Measurements from ENCODE around the gene PAIP1.
"Not testable (repeated sequence)": the region's sequence is repeated elsewhere in the genome, so short reads cannot be mapped to it uniquely, and the experiment has no call there.

PAIP1 gene, protein sequence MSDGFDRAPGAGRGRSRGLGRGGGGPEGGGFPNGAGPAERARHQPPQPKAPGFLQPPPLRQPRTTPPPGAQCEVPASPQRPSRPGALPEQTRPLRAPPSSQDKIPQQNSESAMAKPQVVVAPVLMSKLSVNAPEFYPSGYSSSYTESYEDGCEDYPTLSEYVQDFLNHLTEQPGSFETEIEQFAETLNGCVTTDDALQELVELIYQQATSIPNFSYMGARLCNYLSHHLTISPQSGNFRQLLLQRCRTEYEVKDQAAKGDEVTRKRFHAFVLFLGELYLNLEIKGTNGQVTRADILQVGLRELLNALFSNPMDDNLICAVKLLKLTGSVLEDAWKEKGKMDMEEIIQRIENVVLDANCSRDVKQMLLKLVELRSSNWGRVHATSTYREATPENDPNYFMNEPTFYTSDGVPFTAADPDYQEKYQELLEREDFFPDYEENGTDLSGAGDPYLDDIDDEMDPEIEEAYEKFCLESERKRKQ

DNA sequence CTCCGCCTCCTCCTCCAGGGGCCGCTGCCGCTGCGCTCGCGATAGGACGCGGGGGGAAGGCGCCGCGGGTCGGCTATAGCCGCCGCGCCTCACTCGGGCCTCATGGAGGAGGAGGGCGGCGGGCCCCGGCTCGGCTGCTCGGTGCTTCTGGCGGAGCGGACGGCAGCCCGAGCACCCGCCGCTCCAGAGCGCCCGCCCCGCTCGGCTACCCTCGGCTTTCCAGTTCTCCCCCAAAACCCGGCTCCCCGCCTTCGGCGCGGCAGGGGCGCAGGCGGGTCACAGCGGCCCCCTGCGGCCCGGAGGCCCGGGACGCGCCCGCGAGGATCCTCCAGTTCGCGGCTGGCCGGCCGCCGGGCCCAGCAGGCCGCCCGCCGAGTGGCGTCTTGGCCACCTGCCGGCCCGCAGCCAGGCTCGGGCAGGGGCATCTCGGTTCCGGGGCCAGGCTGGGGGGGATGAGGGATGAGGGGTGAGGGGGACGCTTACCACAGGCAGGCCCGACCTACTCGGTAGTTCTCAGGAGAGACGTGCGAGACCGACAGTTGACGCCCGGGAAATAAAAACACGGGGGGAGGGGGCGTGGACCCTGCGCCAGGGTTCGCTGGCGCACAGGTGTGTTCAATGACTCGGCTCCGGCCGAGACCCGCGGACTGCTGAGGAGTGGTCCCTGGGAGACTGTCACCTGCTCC, at the start of gene PAIP1:
Gene PAIP1, minus strand, starts transcription at position 221 of the 686 bp plus-strand sequence. CDS start 231 bp downstream, outside the sequence.
- H3K4me1 ChIP-seq (ENCODE audit: control insufficient read depth, insufficient read depth, low read length), result peaks cover 27% of the 10 kb centered on the region
- peak within 1 kb of the TSS; percentile 98 for H3K9ac ChIP-seq (ENCODE audit: low read depth, low read length)
- peak within 1 kb of the TSS; percentile 97 for H3K27ac ChIP-seq (ENCODE audit: low read depth, low read length)
- no peaks in the 10 kb centered on the region for H3K27me3 ChIP-seq (ENCODE audit: control insufficient read depth, insufficient read depth, low read length)
- H3K4me3 ChIP-seq (ENCODE audit: low read depth, low read length), result peak within 1 kb of the TSS; percentile 99
- H3K9me3 ChIP-seq (ENCODE audit: control insufficient read depth, insufficient read depth, low read length), result no peaks in the 10 kb centered on the region
- H3K36me3 ChIP-seq (ENCODE audit: control insufficient read depth, insufficient read depth, low read length), result peaks cover 35% of the 10 kb centered on the region

DNA sequence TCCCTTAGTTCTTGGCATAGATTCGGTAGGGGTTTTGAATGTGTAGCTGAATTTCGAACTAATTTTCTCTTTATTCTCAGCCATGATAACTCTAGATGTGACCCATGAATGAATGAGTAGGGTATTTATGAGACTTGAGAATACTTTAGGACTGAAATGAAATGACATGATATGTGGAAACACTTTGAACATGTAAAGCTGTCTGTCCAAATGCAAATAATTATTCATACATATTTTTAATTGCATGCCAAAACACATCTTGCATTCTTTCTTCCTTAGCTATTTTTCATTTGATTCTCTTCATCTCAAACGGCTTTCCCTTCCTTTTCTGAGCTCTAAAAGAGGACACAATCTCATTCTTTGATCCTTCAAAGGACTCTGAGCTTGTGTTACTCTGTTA, 49.5 kb upstream of the PAIP1 start:
- Histone ChIP-seq H3K4me1 (ENCODE audit: control insufficient read depth, insufficient read depth, low read length) (peaks cover 16% of the 10 kb centered on the region), H3K36me3 (ENCODE audit: control insufficient read depth, insufficient read depth, low read length) (peaks cover 12% of the 10 kb centered on the region; the same call in 1 of the 2 replicates), H3K27ac (ENCODE audit: low read depth, low read length) (no peak overlapping the region), H3K9me3 (ENCODE audit: control insufficient read depth, insufficient read depth, low read length) (no peaks in the 10 kb centered on the region), H3K9ac (ENCODE audit: low read depth, low read length) (no peak overlapping the region), H3K27me3 (ENCODE audit: control insufficient read depth, insufficient read depth, low read length) (peaks cover 9% of the 10 kb centered on the region; the same call in 1 of the 2 replicates), H3K4me3 (ENCODE audit: low read depth, low read length) (no peak overlapping the region)

DNA sequence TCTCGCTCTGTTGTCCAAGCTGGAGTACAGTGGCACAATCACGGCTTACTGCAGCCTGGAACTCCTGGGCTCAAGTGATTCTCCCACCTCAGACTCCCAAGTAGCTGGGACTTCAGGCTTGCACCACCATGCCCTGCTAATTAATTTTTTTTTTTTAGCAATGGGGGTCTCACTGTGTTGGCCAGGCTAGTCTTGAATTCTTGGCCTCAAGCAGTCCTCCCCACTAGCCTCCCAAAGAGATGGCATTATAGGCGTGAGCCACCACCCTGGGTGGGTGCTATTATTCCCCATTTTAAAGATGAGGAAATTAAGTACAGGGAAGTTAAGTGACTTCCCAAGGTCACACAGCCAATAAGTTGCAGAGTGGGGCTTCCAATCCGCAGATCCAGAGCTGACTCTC, 47.8 kb upstream of the PAIP1 start:
- Histone ChIP-seq H3K9ac (ENCODE audit: low read depth, low read length) (no peak overlapping the region), H3K4me1 (ENCODE audit: control insufficient read depth, insufficient read depth, low read length) (peaks cover 24% of the 10 kb centered on the region), H3K9me3 (ENCODE audit: control insufficient read depth, insufficient read depth, low read length) (no peaks in the 10 kb centered on the region), H3K4me3 (ENCODE audit: low read depth, low read length) (no peak overlapping the region), H3K36me3 (ENCODE audit: control insufficient read depth, insufficient read depth, low read length) (0 out of 2 replicates have a peak, but pooled peaks cover 7% of the 10 kb centered on the region), H3K27me3 (ENCODE audit: control insufficient read depth, insufficient read depth, low read length) (peaks cover 9% of the 10 kb centered on the region; the same call in 1 of the 2 replicates), H3K27ac (ENCODE audit: low read depth, low read length) (no peak overlapping the region)

DNA sequence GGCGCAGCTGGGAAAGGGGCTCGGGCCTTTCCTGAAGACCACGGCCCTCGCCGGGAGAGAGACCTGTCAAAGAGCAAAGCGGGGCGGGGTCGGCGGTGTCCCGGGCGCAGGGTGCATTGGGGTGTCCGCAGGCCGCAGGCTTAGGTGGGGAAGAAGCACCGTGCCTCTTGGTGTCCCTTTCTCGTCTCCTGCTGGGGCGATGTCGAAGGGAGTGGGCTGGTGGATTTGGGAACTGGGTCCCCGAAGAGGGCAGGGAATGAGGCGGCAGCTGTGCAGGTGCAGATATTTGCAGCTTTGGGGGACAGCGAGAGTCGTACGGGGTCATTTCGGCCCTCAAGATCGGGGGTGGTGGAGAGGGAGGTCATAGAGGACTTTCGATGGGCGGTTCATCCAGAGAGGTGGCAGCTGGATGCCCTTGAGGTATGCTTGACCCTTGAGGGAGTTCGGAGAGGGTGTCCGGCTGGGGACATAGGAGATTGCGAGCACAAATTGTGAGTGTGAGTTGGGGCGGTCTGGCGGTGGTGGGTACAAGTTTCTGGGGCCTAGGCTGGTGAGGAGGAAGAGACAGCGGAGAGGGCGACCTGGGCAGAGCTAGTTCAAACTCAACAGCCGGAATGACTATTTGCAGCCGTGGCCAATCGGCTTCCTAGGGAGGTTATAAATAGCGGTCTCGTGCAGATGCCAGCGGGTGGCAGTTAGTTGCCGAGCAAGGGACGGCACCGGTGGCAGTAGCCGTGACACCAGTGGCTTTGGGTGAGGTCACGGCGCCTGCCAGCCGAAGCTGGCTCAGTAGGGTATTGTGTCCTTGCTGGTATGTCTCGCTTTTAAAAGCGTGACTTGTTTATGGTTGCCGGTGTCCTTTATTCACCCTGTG, 46.7 kb upstream of the PAIP1 start:
- Histone ChIP-seq H3K4me1 (ENCODE audit: control insufficient read depth, insufficient read depth, low read length) (peaks cover 28% of the 10 kb centered on the region), H3K4me3 (ENCODE audit: low read depth, low read length) (peak overlapping the region; percentile 73), H3K36me3 (ENCODE audit: control insufficient read depth, insufficient read depth, low read length) (no peaks in the 10 kb centered on the region), H3K9ac (ENCODE audit: low read depth, low read length) (peak overlapping the region; percentile 67), H3K9me3 (ENCODE audit: control insufficient read depth, insufficient read depth, low read length) (no peaks in the 10 kb centered on the region), H3K27ac (ENCODE audit: low read depth, low read length) (no peak overlapping the region), H3K27me3 (ENCODE audit: control insufficient read depth, insufficient read depth, low read length) (peaks cover 9% of the 10 kb centered on the region; the same call in 1 of the 2 replicates)

DNA sequence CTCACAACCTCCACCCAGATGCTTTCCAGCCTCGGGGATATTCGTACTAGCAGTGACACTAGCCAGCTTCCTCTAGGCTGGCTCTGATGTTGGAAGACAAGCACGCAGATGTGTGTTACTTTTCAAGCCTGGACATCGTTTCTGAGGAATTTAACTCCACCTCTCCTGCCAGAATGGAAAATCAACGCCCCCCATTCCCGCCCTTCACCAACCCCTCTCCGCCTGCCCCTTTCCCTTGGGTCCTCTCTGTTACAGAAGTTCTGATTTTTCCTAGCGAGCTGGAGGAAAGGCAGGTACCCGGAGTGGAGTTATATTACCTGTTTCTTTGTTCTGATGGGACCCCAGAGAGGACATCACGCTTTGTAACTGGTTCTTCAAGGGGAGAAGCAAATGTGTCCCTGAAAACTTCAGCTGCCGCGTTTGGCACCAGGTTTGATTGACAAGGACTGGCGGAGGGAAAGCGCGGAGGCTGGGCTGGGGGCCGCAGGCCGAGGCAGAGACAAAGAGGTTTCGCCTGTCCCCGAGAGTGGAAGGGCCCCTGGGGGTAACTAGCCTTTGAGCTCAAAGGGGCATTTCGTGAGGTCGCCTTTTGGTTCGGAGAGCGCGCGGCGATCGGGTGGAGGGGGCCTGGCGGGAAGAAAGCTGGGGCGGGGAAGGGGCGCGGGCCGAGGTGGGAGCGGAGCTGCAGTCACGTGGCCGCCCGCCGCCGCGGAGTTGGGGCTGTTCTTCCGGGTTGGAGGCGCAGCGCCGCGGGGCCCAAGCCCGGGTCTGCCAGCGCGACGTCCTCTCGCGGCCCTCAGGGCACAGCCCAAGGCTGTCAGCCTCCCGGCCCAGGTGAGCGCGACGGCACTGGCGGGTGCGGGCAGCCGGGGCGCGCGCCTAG, 45.8 kb upstream of the PAIP1 start, which contains the start of gene NNT:
Gene NNT, plus strand, starts transcription at position 720 of the 883 bp plus-strand sequence. CDS start 6,016 bp downstream, outside the sequence.
- peak within 1 kb of the TSS; percentile 73 for H3K4me3 ChIP-seq (ENCODE audit: low read depth, low read length)
- H3K4me1 ChIP-seq (ENCODE audit: control insufficient read depth, insufficient read depth, low read length), result peaks cover 28% of the 10 kb centered on the region
- peaks cover 9% of the 10 kb centered on the region; the same call in 1 of the 2 replicates for H3K27me3 ChIP-seq (ENCODE audit: control insufficient read depth, insufficient read depth, low read length)
- peak within 1 kb of the TSS; percentile 67 for H3K9ac ChIP-seq (ENCODE audit: low read depth, low read length)
- no peaks in the 10 kb centered on the region for H3K9me3 ChIP-seq (ENCODE audit: control insufficient read depth, insufficient read depth, low read length)
- H3K27ac ChIP-seq (ENCODE audit: low read depth, low read length), result peak within 1 kb of the TSS; percentile 76
- no peaks in the 10 kb centered on the region for H3K36me3 ChIP-seq (ENCODE audit: control insufficient read depth, insufficient read depth, low read length)

DNA sequence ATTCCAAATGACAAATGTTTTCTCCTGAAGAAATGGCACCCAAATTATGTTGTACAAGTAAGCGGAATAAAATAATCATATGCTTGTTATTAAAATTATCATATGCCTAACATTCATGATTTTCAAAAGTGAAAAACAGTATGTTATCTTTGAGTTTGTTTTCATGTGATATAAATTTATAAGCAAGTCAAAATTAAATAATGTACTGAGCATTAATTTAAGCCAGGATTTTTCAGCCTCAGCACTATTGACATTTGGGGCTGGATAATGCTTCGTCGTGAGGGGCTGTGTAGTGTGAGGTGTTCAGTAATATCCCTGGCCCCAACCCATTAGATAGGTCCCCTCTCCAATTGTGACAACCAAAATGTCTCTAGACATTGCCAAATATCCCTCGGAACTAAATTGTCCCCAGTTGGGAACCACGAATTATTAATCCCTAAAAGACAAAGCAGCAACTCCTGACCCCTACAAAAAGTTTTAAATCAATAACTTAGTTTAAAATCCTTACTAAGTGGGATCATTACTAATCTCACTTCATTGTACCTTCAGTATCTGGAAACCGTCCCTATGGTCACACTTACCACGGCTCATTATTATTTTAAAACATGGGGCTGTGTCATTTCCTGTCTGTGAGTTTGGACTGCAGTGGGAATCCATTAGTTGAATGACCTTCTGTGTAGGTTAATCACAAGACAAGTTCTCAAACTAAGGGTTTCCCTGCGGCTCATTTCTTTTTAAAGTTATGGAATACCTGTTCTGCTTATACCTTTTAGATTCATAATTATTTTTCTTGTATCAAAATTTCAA, 44.8 kb upstream of the PAIP1 start:
- Histone ChIP-seq H3K9ac (ENCODE audit: low read depth, low read length) (peak overlapping the region; percentile 67; the same call in 1 of the 2 replicates), H3K9me3 (ENCODE audit: control insufficient read depth, insufficient read depth, low read length) (no peaks in the 10 kb centered on the region), H3K4me1 (ENCODE audit: control insufficient read depth, insufficient read depth, low read length) (peaks cover 28% of the 10 kb centered on the region), H3K4me3 (ENCODE audit: low read depth, low read length) (peak overlapping the region; percentile 73), H3K27me3 (ENCODE audit: control insufficient read depth, insufficient read depth, low read length) (peaks cover 9% of the 10 kb centered on the region; the same call in 1 of the 2 replicates), H3K27ac (ENCODE audit: low read depth, low read length) (no peak overlapping the region), H3K36me3 (ENCODE audit: control insufficient read depth, insufficient read depth, low read length) (no peaks in the 10 kb centered on the region)

DNA sequence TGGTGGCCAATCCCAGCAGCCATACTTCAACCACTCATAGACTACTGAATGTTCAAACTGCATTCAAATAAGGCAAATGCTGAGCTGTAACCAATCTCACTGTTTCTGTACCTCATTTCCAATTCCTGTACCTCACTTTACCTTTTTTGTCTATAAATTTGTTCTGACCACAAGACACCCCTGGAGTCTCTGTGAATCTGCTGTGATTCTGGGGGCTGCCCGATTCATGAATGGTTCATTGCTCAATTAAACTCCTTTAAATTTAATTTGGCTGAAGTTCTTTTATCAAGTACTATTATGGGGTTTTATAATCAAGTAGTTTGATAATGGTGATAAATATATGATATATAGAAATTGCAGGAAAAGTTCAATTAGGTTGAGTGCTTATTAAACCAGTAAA, 42.0 kb upstream of the PAIP1 start:
- not testable (repeated sequence) for H3K4me3 ChIP-seq (ENCODE audit: low read depth, low read length); H3K9me3 ChIP-seq (ENCODE audit: control insufficient read depth, insufficient read depth, low read length); H3K36me3 ChIP-seq (ENCODE audit: control insufficient read depth, insufficient read depth, low read length); H3K27me3 ChIP-seq (ENCODE audit: control insufficient read depth, insufficient read depth, low read length); H3K27ac ChIP-seq (ENCODE audit: low read depth, low read length); H3K9ac ChIP-seq (ENCODE audit: low read depth, low read length)
- H3K4me1 ChIP-seq (ENCODE audit: control insufficient read depth, insufficient read depth, low read length), result peaks cover 26% of the 10 kb centered on the region

DNA sequence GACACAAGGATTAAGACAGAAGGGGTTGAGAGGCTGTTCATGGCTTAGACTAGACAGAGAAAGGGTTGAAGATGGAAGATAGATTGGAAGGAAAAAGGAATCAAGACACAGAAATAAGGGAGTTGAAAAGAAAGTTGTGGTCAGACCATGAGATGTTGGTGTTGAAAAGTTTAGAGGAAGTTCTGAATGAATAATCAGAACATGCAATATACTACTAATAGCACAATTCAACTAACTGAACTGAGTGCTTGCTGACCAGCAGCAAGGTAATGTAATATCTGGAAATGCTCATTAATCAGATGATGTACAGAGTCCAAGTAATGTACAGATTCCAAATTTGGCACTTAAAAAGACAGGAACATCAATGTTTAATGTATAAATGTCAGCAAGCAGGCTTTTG, 35.5 kb upstream of the PAIP1 start:
- H3K36me3 ChIP-seq (ENCODE audit: control insufficient read depth, insufficient read depth, low read length), result no peaks in the 10 kb centered on the region
- no peak overlapping the region for H3K9ac ChIP-seq (ENCODE audit: low read depth, low read length)
- H3K9me3 ChIP-seq (ENCODE audit: control insufficient read depth, insufficient read depth, low read length), result no peaks in the 10 kb centered on the region
- peaks cover 8% of the 10 kb centered on the region for H3K4me1 ChIP-seq (ENCODE audit: control insufficient read depth, insufficient read depth, low read length)
- H3K27ac ChIP-seq (ENCODE audit: low read depth, low read length), result no peak overlapping the region
- no peaks in the 10 kb centered on the region for H3K27me3 ChIP-seq (ENCODE audit: control insufficient read depth, insufficient read depth, low read length)
- no peak overlapping the region for H3K4me3 ChIP-seq (ENCODE audit: low read depth, low read length)

DNA sequence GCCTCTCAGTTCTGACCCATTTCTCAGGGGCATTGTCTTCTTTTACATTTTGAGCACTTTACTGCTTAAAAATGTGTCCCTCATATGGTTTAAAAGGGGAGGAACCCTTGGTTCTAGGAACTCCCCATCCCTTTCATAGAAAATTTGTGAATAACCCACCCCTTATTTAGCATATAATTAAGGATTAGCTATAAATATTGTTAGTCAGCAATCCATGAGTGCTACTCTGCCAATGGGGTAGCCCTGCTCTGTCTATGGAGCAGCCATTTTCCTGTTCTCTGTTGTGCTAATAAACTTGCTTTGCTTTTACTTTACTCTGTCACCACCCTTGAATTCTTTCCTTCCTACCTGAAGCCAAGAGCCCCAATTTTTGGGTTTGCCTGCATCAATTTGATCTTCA, 33.8 kb upstream of the PAIP1 start:
- Histone ChIP-seq H3K27me3 (ENCODE audit: control insufficient read depth, insufficient read depth, low read length) (no peaks in the 10 kb centered on the region), H3K4me1 (ENCODE audit: control insufficient read depth, insufficient read depth, low read length) (peaks cover 8% of the 10 kb centered on the region), H3K27ac (ENCODE audit: low read depth, low read length) (no peak overlapping the region), H3K36me3 (ENCODE audit: control insufficient read depth, insufficient read depth, low read length) (no peaks in the 10 kb centered on the region), H3K9me3 (ENCODE audit: control insufficient read depth, insufficient read depth, low read length) (no peaks in the 10 kb centered on the region), H3K9ac (ENCODE audit: low read depth, low read length) (no peak overlapping the region), H3K4me3 (ENCODE audit: low read depth, low read length) (no peak overlapping the region)
